Lower lobe of right lung (tissue), 2 donors: Measurements from ENCODE around the gene NADK. TPM values are rescaled to one million over a fixed set of nuclear protein-coding genes. Genes with fewer than 3 reads are reported as not detected.
"Not testable (repeated sequence)": the region's sequence is repeated elsewhere in the genome, so short reads cannot be mapped to it uniquely, and the experiment has no call there.

Experiments
- ATAC-seq, 2 donors: fragments of 200-7000 bp; cut with Tn5 transposase; one replicate each; pipeline ENCODE4 v1.9.1; 2020 to 2022; ENCODE audit warnings: mild to moderate bottlenecking in 2 of 2, moderate library complexity in 2 of 2
- DNase-seq: peaks from one replicate; pipeline ENCODE4 v3.0.0-alpha.2; 2020
- H3K27ac ChIP-seq: fragments of 200-600 bp; one replicate; pipeline ENCODE4 v1.8.0; 2022
- H3K27me3 ChIP-seq: fragments of 200-600 bp; one replicate; pipeline ENCODE4 v1.8.0; 2022; ENCODE audit warnings: low read depth
- H3K36me3 ChIP-seq: fragments of 200-600 bp; one replicate; pipeline ENCODE4 v1.8.0; 2022; ENCODE audit warnings: mild to moderate bottlenecking
- H3K4me1 ChIP-seq: fragments of 200-600 bp; one replicate; pipeline ENCODE4 v1.8.0; 2022
- H3K4me3 ChIP-seq: fragments of 200-600 bp; one replicate; pipeline ENCODE4 v1.8.0; 2022; ENCODE audit warnings: mild to moderate bottlenecking
- H3K9me3 ChIP-seq: fragments of 200-600 bp; one replicate; pipeline ENCODE4 v1.8.0; 2022
- intact Hi-C: fragments of 100-400 bp; cut with DNase I; formaldehyde crosslinking; loops from one replicate; pipeline ENCODE4 v1.11.0; 2022
- total RNA-seq: library from RNA; stranded (reverse); fragmentation: NEBNext Ultra II Directional; extraction: Animal tissue kit (Norgen Biotek cat#: 25700); gene quantifications from one replicate; pipeline ENCODE4 v1.2.1, GENCODE V29; 2021
- TF ChIP-seq, protein P1 (sequence below): fragments of 200-600 bp; IDR thresholded peaks from one replicate; pipeline ENCODE4 v1.8.0; 2022; ENCODE audit warnings: antibody characterized with exemption, mild to moderate bottlenecking
- donor health status: DM: no; HTN: yes; CAD: no; lungs with severe emphysema.

Gene NADK
- total RNA-seq, 1 donor from 2014 or later = 133 TPM

- TF ChIP-seq, protein P1, sequence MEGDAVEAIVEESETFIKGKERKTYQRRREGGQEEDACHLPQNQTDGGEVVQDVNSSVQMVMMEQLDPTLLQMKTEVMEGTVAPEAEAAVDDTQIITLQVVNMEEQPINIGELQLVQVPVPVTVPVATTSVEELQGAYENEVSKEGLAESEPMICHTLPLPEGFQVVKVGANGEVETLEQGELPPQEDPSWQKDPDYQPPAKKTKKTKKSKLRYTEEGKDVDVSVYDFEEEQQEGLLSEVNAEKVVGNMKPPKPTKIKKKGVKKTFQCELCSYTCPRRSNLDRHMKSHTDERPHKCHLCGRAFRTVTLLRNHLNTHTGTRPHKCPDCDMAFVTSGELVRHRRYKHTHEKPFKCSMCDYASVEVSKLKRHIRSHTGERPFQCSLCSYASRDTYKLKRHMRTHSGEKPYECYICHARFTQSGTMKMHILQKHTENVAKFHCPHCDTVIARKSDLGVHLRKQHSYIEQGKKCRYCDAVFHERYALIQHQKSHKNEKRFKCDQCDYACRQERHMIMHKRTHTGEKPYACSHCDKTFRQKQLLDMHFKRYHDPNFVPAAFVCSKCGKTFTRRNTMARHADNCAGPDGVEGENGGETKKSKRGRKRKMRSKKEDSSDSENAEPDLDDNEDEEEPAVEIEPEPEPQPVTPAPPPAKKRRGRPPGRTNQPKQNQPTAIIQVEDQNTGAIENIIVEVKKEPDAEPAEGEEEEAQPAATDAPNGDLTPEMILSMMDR = no peak
- H3K4me3 ChIP-seq = no peak overlapping the region
- DNase-seq (no peak), ATAC-seq (no peak)
- no peak overlapping the region for H3K27ac ChIP-seq
- intact Hi-C loops = no loop called here
- no peaks in the 10 kb centered on the region for H3K4me1 ChIP-seq
- H3K36me3 ChIP-seq = peaks cover 19% of the 10 kb centered on the region
- H3K9me3 ChIP-seq = no peaks in the 10 kb centered on the region
- H3K27me3 ChIP-seq = no peaks in the 10 kb centered on the region
Observed at GRCh38 chr1:1748686-1749321, 29.5 kb downstream of the NADK start.

DNA sequence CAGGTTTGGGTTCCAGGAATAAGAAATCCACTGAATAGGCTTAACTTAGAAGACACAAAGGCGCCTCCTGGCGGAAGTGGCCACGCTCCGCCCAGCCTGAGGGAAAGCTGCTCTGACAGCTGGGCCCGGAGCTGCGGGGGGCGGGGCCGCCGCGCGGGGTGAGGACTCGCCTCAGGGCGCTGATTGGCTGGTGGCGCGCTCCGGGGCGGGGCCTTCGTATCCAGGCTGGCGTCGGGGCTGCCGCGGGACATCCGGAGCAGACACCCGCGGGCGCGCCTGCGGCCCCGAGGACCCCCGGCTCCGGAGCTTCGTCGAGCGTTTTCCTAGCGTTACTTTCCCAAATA is 31.7 kb downstream of the NADK start:
- DNase-seq, H3K4me1 ChIP-seq, H3K9me3 ChIP-seq, H3K27me3 ChIP-seq, intact Hi-C loops, H3K36me3 ChIP-seq: not testable (repeated sequence)
- peak overlapping the region; percentile 56 for H3K4me3 ChIP-seq
- peak overlapping the region; percentile 90 for H3K27ac ChIP-seq
- peak; percentile 95 for ATAC-seq

DNA sequence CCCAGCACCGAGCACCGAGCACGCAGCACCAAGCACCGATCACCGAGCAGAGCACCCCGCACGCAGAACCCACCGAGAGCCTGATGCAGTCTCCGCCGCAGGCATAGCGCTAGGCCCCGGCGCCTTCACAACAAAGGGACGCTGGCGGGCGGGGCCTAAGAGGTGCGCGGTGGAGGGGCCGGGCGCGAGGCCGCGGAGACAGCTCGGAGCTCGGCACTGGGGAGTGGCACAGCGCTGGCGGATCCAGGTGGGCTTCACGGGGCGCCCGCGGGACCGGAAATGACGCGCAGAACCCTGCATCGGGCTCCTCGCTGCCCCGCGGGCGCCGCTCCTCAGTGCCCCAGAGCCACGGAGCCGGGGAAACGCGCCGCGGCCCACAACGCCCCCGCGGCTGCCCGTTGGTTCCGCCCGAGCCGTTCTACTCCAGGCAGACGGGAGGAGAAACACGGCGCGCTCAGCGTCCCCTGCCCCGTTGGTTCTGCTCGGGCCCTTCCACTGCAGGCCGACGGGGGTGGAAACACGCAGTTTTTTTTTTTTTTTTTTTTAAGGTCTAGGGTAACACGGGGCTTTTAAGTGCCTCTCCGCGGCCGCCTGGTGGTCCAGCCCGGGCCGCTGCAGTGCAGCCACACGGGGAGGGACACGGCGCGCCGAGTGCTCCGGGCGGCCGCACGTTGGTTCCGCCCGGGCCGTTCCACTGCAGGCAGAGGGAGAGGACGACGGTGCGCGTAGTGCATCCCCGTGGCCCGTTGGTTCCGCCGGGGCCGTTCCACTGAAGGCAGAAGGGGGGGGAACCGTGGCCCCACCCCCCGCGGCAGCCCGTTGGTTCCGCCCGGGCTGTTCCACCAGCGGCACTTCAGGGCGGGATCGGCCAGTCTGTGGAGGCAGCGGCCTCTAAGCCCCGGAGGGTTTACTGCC is 32.4 kb downstream of the NADK start:
- ATAC-seq (peak; percentile 96 to 98), DNase-seq (peak; percentile 95)
- H3K4me1 ChIP-seq, intact Hi-C loops, H3K9me3 ChIP-seq, H3K36me3 ChIP-seq, H3K27me3 ChIP-seq: not testable (repeated sequence)
- peak overlapping the region; percentile 90 for H3K27ac ChIP-seq
- peak overlapping the region; percentile 56 for H3K4me3 ChIP-seq

DNA sequence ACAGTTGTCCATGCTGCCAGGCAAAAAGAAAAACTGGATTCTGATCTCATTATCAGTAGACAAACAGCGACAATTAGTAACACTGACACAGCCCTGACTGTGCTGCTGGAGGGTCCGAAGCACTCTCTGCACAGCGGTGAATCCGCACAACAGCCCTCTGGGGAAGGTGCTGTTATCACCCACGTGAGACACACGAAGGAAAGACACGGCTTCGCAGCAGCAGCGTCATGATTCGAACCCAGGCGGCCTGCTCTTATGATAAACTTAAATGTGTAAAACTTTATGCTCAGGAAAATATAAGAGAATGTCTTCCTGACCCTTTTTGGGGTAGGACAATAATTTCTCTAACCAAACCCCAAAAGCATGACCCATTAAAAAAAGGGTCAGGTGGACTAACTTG is 35.7 kb downstream of the NADK start:
- ATAC-seq, DNase-seq, H3K36me3 ChIP-seq, H3K9me3 ChIP-seq, H3K27me3 ChIP-seq, H3K4me1 ChIP-seq, H3K27ac ChIP-seq, intact Hi-C loops, H3K4me3 ChIP-seq: not testable (repeated sequence)

DNA sequence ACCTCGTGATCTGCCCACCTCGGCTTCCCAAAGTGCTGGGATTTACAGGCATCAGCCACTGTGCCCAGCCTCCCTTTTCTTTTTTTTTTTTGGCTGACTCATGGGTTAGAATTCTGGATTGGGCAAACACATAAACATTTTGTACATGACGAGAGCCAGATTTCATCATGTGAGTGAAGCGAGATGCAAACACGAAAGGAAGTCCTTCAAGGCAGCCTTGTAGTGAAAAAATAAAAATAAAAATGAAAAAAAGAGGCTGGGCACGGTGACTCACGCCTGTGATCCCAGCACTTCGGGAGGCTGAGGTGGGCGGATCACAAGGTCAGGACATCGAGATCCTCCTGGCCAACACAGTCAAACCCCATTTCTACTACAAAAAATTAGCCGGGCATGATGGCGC is 37.3 kb downstream of the NADK start:
- H3K4me3 ChIP-seq, H3K9me3 ChIP-seq, intact Hi-C loops, H3K27ac ChIP-seq, DNase-seq, ATAC-seq, H3K27me3 ChIP-seq, H3K4me1 ChIP-seq: not testable (repeated sequence)
- peaks cover 16% of the 10 kb centered on the region for H3K36me3 ChIP-seq

- peak in 1 of 2 donors; percentile 35 for ATAC-seq
Observed at GRCh38 chr1:1738799-1739337, 39.4 kb downstream of the NADK start.

GRCh38 chr1:1737675-1738590 is 40.3 kb downstream of the NADK start:
- H3K27ac ChIP-seq, H3K27me3 ChIP-seq, H3K4me1 ChIP-seq, intact Hi-C loops, H3K9me3 ChIP-seq, DNase-seq, H3K4me3 ChIP-seq: not testable (repeated sequence)
- H3K36me3 ChIP-seq = peaks cover 32% of the 10 kb centered on the region
- peak; percentile 9 to 41 for ATAC-seq

More at GRCh38 chr1:1738799-1739337, 39.4 kb downstream of the NADK start:
- H3K4me1 ChIP-seq, H3K4me3 ChIP-seq, H3K9me3 ChIP-seq, H3K27me3 ChIP-seq, intact Hi-C loops, H3K27ac ChIP-seq, DNase-seq: not testable (repeated sequence)
- H3K36me3 ChIP-seq = peaks cover 23% of the 10 kb centered on the region

DNA sequence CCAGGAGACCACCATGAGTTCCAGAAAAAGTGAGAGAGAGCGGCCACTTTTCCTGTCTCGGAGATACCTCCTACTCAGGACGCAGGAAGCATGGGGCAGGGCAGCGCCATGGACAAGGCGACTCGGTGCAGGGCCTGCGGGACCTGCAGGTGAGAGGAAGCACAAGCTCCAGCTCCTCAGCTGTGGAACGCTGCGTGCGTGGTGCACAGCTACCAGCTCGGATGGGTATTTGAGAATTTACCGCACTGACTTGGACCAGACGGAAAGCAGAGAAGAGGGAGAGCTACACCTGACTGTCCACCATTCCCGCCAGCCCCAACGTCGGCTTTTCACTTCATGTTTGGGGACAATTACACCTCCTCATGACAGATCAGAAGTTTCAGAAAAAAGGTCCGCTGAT is 45.9 kb downstream of the NADK start:
- ATAC-seq (no peak), DNase-seq (no peak)
- Histone ChIP-seq H3K27ac (no peak overlapping the region), H3K4me1 (peaks cover 6% of the 10 kb centered on the region), H3K9me3 (no peaks in the 10 kb centered on the region), H3K27me3 (no peaks in the 10 kb centered on the region), H3K36me3 (peaks cover 52% of the 10 kb centered on the region), H3K4me3 (no peak overlapping the region)
- intact Hi-C loops = no loop called here
- TF ChIP-seq, protein P1 = no peak
